ENCODE data around the gene ZBTB11.

The ZBTB11 gene

GRCh38 chr3:101676765-101677435, at the start of gene ZBTB11:
TSS of gene ZBTB11 (minus strand) at chr3:101677132. CDS start at chr3:101676914, 218 bp downstream.
- peak within 1 kb of the TSS; percentile 77 for H3K4me3 ChIP-seq (ENCODE audit: low read depth, low read length)
- DNase-seq (ENCODE audit: low read depth), result peak; percentile 100
- no peak for TF ChIP-seq CTCF (IDR thresholded peaks at IDR 0.05; ENCODE audit: insufficient read depth, low read depth, low read length, missing control alignments)

- no peak for TF ChIP-seq CTCF (IDR thresholded peaks at IDR 0.05; ENCODE audit: insufficient read depth, low read depth, low read length, missing control alignments)
- DNase-seq (ENCODE audit: low read depth), result no peak
- peak overlapping the region; percentile 89 for H3K4me3 ChIP-seq (ENCODE audit: low read depth, low read length)
These were observed 49.0 kb upstream of the ZBTB11 start for GRCh38 chr3:101725890-101726275.

- peak overlapping the region; percentile 89 for H3K4me3 ChIP-seq (ENCODE audit: low read depth, low read length)
- peak; percentile 42 for DNase-seq (ENCODE audit: low read depth)
- no peak for TF ChIP-seq CTCF (IDR thresholded peaks at IDR 0.05; ENCODE audit: insufficient read depth, low read depth, low read length, missing control alignments)
These were observed 48.4 kb upstream of the ZBTB11 start for GRCh38 chr3:101725194-101725889.

GRCh38 chr3:101724329-101725193, 47.6 kb upstream of the ZBTB11 start, which contains the start of gene CEP97:
TSS of gene CEP97 (plus strand) at chr3:101724614. CDS start at chr3:101724677, 63 bp downstream.
- peak within 1 kb of the TSS; percentile 89 for H3K4me3 ChIP-seq (ENCODE audit: low read depth, low read length)
- no peak for TF ChIP-seq CTCF (IDR thresholded peaks at IDR 0.05; ENCODE audit: insufficient read depth, low read depth, low read length, missing control alignments)
- DNase-seq (ENCODE audit: low read depth), result peak; percentile 95

GRCh38 chr3:101722394-101723173, 45.7 kb upstream of the ZBTB11 start:
- TF ChIP-seq CTCF (IDR thresholded peaks at IDR 0.05; ENCODE audit: insufficient read depth, low read depth, low read length, missing control alignments), result no peak
- peak; percentile 86 for DNase-seq (ENCODE audit: low read depth)

More at GRCh38 chr3:101722394-101723173, 45.7 kb upstream of the ZBTB11 start:
- H3K4me3 ChIP-seq (ENCODE audit: low read depth, low read length), result peak overlapping the region; percentile 23

All from GM12865 (cell line).